ENCODE data around the gene SIRT5.
A peak's percentile ranks its signal among the peaks of the same experiment; 100 is the strongest.

SIRT5 gene

GRCh38 chr6:13574571-13575376, at the start of gene SIRT5:
Gene SIRT5 (plus strand): TSS chr6:13574601. CDS start chr6:13584111, 9,510 bp downstream.
- peak; percentile 97 for DNase-seq

- peak; percentile 74 for DNase-seq
Measured at GRCh38 chr6:13524801-13525508, 49.4 kb upstream of the SIRT5 start.

GRCh38 chr6:13526357-13526726, 48.1 kb upstream of the SIRT5 start:
- DNase-seq: no peak

GRCh38 chr6:13526727-13527670, 47.4 kb upstream of the SIRT5 start:
- DNase-seq: peak; percentile 97

- peak; percentile 39 for DNase-seq
Measured at GRCh38 chr6:13527671-13528056, 46.7 kb upstream of the SIRT5 start.

- peak; percentile 35 for DNase-seq
Measured at GRCh38 chr6:13528232-13528631, 46.2 kb upstream of the SIRT5 start.

GRCh38 chr6:13528777-13529343, 45.5 kb upstream of the SIRT5 start:
- peak; percentile 36 for DNase-seq

GRCh38 chr6:13531956-13532355, 42.4 kb upstream of the SIRT5 start:
- DNase-seq: no peak

GRCh38 chr6:13534536-13534935, 39.9 kb upstream of the SIRT5 start:
- DNase-seq: no peak

GRCh38 chr6:13535306-13535705, 39.1 kb upstream of the SIRT5 start:
- peak; percentile 14 for DNase-seq

- DNase-seq: no peak
Measured at GRCh38 chr6:13536796-13537526, 37.4 kb upstream of the SIRT5 start.

GRCh38 chr6:13537527-13537897, 36.9 kb upstream of the SIRT5 start:
- DNase-seq: no peak

GRCh38 chr6:13538084-13538483, 36.3 kb upstream of the SIRT5 start:
- DNase-seq: peak; percentile 68

GRCh38 chr6:13538600-13538999, 35.8 kb upstream of the SIRT5 start:
- DNase-seq: no peak

GRCh38 chr6:13539572-13539971, 34.8 kb upstream of the SIRT5 start:
- DNase-seq: no peak

- no peak for DNase-seq
Measured at GRCh38 chr6:13541496-13541895, 32.9 kb upstream of the SIRT5 start.

- no peak for DNase-seq
Measured at GRCh38 chr6:13544454-13545186, 29.8 kb upstream of the SIRT5 start.

GRCh38 chr6:13545885-13546284, 28.5 kb upstream of the SIRT5 start:
- DNase-seq: no peak

- DNase-seq: no peak
Measured at GRCh38 chr6:13548500-13549210, 25.7 kb upstream of the SIRT5 start.

- no peak for DNase-seq
Measured at GRCh38 chr6:13550656-13551055, 23.7 kb upstream of the SIRT5 start.

GRCh38 chr6:13553646-13554045, 20.8 kb upstream of the SIRT5 start:
- no peak for DNase-seq

Measured in NCI-H69 (cell line).